ENCODE results near the gene TIMM44.

Gene TIMM44

GRCh38 chr19:7943444-7944176, at the start of gene TIMM44:
TSS of gene TIMM44 (minus strand) at chr19:7943666. CDS start at chr19:7943651, 15 bp downstream.
- DNase-seq, result peak; percentile 100

- DNase-seq, result no peak
Measured at GRCh38 chr19:7992575-7992974, 49.1 kb upstream of the TIMM44 start.

- DNase-seq, result no peak
Measured at GRCh38 chr19:7989071-7989575, 45.7 kb upstream of the TIMM44 start.

- DNase-seq, result no peak
Measured at GRCh38 chr19:7988307-7988706, 44.8 kb upstream of the TIMM44 start.

- no peak for DNase-seq
Measured at GRCh38 chr19:7987114-7987768, 43.8 kb upstream of the TIMM44 start.

- no peak for DNase-seq
Measured at GRCh38 chr19:7986321-7987113, 43.1 kb upstream of the TIMM44 start.

GRCh38 chr19:7985481-7985911, 42.0 kb upstream of the TIMM44 start:
- no peak for DNase-seq

- DNase-seq, result no peak
Measured at GRCh38 chr19:7983995-7984837, 40.8 kb upstream of the TIMM44 start.

GRCh38 chr19:7983286-7983950, 40.0 kb upstream of the TIMM44 start:
- no peak for DNase-seq

GRCh38 chr19:7982651-7983099, 39.2 kb upstream of the TIMM44 start:
- no peak for DNase-seq

- DNase-seq, result no peak
Measured at GRCh38 chr19:7982103-7982502, 38.6 kb upstream of the TIMM44 start.

GRCh38 chr19:7981661-7982060, 38.2 kb upstream of the TIMM44 start:
- no peak for DNase-seq

- no peak for DNase-seq
Measured at GRCh38 chr19:7981199-7981598, 37.7 kb upstream of the TIMM44 start.

GRCh38 chr19:7980635-7981121, 37.2 kb upstream of the TIMM44 start:
- DNase-seq, result no peak

GRCh38 chr19:7980168-7980567, 36.7 kb upstream of the TIMM44 start:
- no peak for DNase-seq

GRCh38 chr19:7979559-7979958, 36.1 kb upstream of the TIMM44 start:
- DNase-seq, result no peak

- DNase-seq, result no peak
Measured at GRCh38 chr19:7979011-7979410, 35.5 kb upstream of the TIMM44 start.

- no peak for DNase-seq
Measured at GRCh38 chr19:7978179-7978825, 34.8 kb upstream of the TIMM44 start.

- no peak for DNase-seq
Measured at GRCh38 chr19:7977723-7978040, 34.2 kb upstream of the TIMM44 start.

GRCh38 chr19:7977021-7977722, 33.7 kb upstream of the TIMM44 start:
- no peak for DNase-seq

- no peak for DNase-seq
Measured at GRCh38 chr19:7976461-7976860, 33.0 kb upstream of the TIMM44 start.

Data from NCI-H1436 (cell line).